GM12878 (cell line): ENCODE measurements around the gene STARD4.

Experiments
- HDAC2 ChIP-seq: fragments of 200-600 bp; sonication (generic); IDR thresholded peaks from 2 replicates; pipeline ENCODE4 v1.6.1; 2017
- JUND ChIP-seq: IDR thresholded peaks from 2 replicates; pipeline ENCODE4 v1.6.1; 2012; ENCODE audit warnings: low read depth, mild to moderate bottlenecking, low read length, improper control_type of control experiment, moderate library complexity
- NR2F1 ChIP-seq: fragments of 450-650 bp; conservative IDR thresholded peaks from 2 replicates; pipeline ENCODE4 v1.6.1; 2017; ENCODE audit warnings: mild to moderate bottlenecking
- POLR2A ChIP-seq: IDR thresholded peaks from 2 replicates; pipeline ENCODE4 v1.6.1; 2011; ENCODE audit warnings: low read depth, mild to moderate bottlenecking, low read length
- POLR2AphosphoS2 ChIP-seq: IDR thresholded peaks from 2 replicates; pipeline ENCODE4 v1.6.1; 2011; ENCODE audit warnings: low read depth, mild to moderate bottlenecking, low read length, improper control_type of control experiment, moderate library complexity
- SREBF1 ChIP-seq: IDR thresholded peaks from 2 replicates; pipeline ENCODE4 v1.6.1; 2012; ENCODE audit warnings: mild to moderate bottlenecking, low read length
- TF ChIP-seq, protein P1 (sequence below), 3 experiments: IDR thresholded peaks in 2 of 3; conservative IDR thresholded peaks in 1 of 3; 2 replicates each; pipeline ENCODE4 v1.5.1; 2011; ENCODE audit warnings: low read depth in 3 of 3, low read length in 3 of 3, mild to moderate bottlenecking in 3 of 3, control low read depth in 2 of 3, moderate library complexity in 2 of 3, inconsistent platforms in 1 of 3, mixed read lengths in 1 of 3; ENCODE audit not compliant: control insufficient read depth in 2 of 3, insufficient read depth in 1 of 3; ENCODE audit errors: extremely low read depth in 1 of 3

GRCh38 chr5:111552896-111553295 is 40.6 kb upstream of the STARD4 start:
- no peak for TF ChIP-seq NR2F1
- TF ChIP-seq SREBF1: no peak
- TF ChIP-seq, protein P1, sequence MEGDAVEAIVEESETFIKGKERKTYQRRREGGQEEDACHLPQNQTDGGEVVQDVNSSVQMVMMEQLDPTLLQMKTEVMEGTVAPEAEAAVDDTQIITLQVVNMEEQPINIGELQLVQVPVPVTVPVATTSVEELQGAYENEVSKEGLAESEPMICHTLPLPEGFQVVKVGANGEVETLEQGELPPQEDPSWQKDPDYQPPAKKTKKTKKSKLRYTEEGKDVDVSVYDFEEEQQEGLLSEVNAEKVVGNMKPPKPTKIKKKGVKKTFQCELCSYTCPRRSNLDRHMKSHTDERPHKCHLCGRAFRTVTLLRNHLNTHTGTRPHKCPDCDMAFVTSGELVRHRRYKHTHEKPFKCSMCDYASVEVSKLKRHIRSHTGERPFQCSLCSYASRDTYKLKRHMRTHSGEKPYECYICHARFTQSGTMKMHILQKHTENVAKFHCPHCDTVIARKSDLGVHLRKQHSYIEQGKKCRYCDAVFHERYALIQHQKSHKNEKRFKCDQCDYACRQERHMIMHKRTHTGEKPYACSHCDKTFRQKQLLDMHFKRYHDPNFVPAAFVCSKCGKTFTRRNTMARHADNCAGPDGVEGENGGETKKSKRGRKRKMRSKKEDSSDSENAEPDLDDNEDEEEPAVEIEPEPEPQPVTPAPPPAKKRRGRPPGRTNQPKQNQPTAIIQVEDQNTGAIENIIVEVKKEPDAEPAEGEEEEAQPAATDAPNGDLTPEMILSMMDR (IDR thresholded peaks at IDR 0.05 in 2 of 3, conservative IDR thresholded peaks at IDR 0.05 in 1 of 3; ENCODE audit: control insufficient read depth in 2 of 3, extremely low read depth in 1 of 3, insufficient read depth in 1 of 3, low read depth in 3 of 3, low read length in 3 of 3): no peak
- no peak for TF ChIP-seq POLR2AphosphoS2
- no peak for TF ChIP-seq HDAC2
- no peak for TF ChIP-seq POLR2A
- no peak for TF ChIP-seq JUND
